HuH-7.5 (cell line): ENCODE results near the gene GXYLT2.
"Not testable (repeated sequence)": the region's sequence is repeated elsewhere in the genome, so short reads cannot be mapped to it uniquely, and the experiment has no call there.

ENCODE experiments used
- DNase-seq: peaks from one replicate; pipeline ENCODE4 v3.0.0; 2011; ENCODE audit warnings: low spot score

The GXYLT2 gene

DNA sequence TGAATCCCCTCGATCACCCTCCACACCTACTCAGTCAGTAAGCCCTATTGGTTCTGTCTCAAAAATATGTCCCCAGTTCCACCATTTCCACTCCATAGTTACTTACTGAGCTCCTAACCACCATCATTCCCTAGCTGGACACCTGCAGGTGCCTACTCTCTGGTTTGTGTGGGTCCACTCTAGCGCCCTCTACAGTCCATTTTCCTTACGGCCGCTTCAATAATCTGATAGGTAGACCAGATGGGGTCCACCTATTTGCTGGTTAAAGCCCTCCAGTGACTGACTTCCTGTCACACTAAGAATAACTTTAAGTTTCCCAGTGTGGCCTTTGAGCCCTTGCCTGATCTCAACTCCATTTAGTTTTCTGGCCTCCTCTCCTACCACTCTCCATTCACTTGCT, 5.0 kb downstream of the GXYLT2 start:
- peak; percentile 29 for DNase-seq

DNA sequence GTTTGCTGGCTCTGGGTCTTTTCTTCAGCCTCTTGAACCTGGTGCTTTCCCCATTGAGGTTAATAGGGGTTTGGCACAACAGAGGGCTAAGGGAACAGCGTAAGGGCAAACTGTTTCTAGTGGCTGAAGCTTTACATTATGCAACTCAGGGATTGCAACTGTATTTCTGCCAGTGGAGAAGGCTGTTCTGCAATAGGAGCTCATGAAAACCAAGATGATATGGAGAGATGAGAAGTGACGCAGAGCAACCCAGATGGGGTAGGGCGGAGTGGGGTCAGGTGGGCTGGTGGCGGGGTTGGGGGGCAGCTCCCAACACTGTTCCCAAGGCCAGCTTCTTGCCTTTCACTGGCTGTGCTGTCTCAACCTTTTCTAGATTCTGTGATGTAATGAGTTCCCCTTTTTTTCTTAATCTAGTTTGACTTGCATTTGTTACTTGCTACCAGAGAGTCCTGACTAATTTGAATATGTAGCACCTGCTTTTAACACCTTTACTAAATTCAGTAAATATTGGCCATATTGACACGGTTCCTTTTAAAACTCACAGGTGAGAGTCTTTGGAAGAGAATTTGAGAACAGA, 7.2 kb downstream of the GXYLT2 start:
- no peak for DNase-seq

DNA sequence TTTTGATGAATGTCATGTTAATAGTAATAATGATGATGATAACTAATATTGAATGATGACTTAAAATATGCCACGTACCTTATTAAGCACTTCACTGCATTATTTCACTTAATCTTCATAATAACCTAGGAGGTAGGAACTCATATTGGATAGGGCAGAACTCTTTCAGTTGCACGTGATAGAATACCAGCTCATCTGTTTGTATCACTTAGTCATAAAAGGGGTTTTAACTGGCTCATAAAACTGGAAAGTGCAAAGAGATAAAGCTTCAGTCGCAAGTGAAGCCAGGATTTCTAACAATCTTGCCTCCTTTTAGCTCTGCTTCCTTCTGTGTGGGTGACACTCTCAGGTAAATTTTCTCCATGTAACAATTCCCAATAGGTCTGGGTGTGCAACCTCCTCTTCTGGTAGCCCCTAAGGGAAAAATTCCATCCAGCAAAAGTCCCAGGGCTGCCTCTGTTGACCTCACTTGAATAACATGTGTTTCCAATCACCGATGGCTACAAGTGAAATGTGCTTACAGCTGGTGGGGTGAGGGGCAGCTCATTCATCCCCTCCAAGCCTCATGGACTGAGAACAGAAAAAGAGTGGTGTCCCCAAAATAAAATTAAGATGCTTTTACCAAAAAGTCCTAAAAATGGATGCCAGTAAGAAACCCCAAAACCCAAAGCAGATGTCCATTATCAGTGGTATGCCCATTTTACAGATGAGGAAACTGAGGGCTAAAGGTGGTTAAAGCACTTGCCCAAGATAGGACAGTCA, 9.3 kb downstream of the GXYLT2 start:
- DNase-seq, result no peak

DNA sequence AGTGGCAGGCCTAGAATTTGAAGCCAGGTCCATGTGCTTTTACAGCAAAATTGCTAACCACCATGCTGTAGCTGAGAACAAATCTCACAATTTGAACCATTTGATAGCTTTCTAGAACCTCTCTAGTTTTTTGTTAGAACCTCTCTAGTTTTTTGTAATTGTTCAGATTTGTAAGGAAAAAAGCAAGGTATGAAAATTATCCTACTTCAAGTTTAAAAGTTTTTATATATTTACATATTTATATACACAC, 9.8 kb downstream of the GXYLT2 start:
- DNase-seq, result no peak

DNA sequence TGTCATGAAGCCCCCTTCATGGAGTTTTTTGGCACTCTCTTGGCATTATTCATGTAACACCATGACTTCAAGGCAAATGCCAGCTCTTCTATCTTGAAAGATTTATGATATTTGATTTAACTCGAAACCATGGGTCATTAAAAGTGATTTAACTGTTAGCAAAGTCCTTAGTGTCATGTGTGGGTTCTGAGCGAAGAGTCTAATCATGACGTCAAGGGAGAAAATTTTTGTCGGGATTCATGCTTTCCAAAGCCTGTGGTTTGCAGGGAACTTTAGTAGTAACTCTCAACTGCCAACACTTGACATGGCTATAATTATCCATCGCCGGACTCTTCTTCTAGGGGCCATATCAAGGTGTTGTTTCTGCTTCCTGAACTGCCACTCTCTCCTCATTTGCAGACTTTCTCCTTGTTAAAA, 11.5 kb downstream of the GXYLT2 start:
- no peak for DNase-seq

DNA sequence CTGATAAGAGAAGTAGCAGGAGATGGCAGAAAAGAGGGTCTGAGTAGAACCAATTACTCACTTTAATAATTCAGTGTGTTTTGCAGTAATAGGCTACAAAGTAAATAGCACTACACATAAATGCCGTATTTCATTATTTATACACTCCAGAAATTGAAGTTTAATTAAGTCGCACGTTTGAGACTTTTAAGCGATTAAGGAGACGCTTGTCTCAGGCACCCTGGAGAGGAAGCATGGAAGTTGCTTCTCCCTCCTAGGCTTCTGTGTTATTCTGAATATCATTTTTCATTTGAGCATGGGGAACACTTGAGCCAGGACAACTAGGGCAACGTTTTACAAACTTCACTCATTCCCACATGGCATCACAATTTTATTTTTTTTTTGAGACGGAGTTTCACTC, 12.2 kb downstream of the GXYLT2 start:
- DNase-seq, result no peak

DNA sequence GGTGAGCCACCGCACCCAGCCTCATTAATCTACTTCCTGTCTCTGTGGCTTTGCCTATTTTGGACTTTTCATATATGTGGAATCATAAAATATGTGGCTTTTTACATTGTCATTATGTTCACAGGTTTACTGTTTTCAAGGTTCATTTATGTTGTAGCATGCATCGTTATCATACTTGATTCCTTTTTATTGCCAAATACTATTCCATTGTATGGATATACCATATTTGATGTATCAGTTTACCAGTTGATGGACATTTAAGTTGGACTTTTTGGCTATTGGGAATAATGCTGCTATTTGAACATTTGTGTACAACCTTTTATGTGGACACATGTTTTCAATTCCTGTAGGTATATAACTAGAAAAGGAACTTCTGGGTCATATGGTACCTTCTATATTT, 14.0 kb downstream of the GXYLT2 start:
- no peak for DNase-seq

DNA sequence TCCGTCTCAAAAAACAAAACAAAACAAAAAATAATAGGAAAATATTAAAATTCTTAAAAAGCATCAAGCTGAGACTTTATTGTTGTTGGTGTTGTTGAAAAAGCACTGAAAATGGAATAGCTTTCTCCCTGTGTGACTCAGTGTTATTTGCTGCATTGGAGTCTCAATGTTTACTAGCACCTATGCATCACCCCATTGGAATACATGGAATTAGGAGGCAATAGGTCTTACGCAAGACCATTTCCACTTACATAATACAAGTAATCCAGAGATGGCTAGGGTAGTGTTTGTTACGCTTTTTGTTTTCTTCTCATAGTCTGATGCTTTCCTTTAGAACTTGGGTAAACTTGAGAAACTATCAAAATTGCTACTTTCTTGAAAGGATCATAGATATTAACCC, 15.2 kb downstream of the GXYLT2 start:
- DNase-seq, result no peak

DNA sequence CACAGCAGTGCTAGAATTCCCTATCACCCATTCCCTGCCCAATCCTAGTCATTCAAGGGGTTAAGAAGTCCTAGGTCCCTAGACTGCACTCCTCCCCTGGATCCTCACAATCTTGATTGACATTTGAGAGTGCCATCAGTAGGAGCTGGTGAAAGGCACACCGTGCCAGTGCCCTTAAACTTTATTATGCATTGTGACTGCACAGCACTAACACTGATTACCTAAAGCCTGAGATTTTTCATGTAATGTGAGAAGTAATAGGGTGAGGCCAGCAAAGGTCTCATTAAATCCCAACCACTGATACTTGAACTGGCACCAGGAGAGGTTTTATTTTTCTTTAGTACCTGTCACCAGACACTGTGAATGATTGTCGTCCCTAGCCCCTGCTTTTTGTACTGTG, 16.3 kb downstream of the GXYLT2 start:
- DNase-seq, result no peak

DNA sequence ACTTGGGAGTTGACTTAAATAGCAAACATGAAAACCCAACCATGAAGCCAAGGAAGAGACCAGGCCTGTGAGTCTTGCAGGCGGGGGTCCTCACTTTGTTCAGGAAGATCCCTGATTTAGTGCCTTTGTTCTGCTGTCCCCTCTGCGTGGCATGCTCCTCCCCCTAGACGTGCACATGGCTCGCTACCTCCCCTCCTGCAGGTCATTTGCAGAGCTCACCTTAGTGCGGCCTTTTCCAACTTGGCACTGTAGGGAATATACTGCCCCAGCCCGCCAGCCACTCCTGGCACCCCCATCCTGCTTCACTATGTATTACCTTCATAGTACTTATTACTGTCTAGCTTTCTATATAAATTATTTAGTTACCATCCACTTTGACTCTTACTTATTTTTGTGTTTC, 18.3 kb downstream of the GXYLT2 start:
- DNase-seq, result no peak

DNA sequence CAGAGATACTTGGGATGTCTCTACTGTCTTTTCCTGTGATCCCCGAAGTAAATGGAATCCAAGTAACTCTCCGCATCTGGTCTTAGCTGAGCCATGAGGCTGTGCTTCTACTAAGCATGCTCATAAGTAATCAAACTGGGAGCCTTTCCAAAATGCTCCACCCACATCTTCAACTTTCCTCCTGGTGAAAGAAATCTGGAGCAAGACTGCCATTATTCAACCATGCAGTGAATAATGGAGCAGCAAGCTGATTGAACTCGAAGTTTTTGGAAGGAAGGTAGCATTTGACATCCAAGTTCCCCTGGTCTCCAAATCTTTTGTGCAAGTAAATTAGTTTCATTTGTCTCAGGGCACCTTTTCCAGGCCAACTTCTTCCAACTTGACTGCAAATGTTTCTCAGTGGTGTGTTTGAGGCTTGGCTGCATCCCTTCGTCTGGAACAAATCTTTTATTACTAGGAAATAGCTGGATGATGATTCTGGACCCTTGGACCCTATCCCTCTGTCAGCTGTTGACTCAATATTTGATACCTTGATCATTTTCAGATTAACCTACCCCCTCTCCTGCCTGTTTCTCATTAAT, 19.4 kb downstream of the GXYLT2 start:
- no peak for DNase-seq

DNA sequence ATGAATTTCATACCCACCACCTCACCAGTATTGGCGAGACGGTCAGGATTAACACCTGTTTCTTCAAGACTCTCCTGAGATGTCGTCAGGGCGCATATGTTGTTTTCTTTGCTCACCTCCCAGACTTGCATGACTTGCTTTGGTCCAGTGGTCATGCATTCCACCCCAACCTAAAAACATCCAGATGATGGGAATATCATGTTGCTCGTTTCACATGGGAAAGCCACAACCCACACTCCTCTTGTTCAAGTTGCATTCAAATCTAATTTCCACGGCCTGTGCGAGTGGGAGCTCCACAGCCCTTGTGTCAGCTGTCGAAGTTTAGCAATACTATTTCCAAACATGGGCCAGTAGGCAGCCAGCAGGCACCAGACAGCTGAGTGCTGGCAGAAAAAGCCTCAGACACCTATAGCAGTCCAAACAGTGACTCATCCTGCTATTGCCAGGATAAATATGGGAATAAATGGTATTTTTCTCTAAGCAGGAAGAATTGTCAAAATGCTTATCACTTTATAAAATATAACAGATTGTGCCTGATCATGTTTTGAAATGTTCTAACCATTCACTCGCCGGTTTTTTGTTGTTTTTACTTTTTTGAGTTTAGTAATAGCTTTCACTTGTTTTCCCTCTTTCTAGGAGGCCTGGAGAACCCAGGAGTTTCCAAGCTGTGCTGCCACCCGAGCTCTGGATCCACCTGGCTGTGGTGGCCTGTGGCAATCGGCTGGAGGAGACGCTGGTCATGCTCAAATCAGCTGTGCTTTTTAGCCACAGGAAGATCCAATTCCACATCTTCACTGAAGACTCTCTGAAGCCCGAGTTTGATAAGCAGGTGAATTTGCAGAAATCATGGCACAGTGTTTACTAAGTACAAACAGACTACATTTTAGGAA, 20.1 kb downstream of the GXYLT2 start:
- DNase-seq, result no peak

DNA sequence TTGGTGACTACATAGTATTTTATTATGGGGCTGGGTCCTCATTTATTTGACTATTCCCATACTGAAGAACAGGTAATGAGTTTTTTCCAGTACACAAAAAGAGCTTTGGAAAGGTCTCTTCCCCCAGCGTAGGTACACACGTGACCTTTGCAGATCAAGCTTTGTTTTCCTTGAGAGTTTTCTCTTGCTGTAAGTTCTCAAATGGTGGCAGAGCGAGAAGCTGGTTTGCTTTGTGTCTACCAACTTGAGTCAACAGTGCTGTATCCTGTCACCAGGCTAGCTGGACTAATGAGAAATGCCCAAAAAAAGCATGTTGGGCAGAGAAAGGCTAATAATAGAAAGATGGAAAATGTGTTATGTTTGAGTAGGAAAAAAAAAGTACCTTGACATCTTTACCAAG, 21.7 kb downstream of the GXYLT2 start:
- DNase-seq, result no peak

DNA sequence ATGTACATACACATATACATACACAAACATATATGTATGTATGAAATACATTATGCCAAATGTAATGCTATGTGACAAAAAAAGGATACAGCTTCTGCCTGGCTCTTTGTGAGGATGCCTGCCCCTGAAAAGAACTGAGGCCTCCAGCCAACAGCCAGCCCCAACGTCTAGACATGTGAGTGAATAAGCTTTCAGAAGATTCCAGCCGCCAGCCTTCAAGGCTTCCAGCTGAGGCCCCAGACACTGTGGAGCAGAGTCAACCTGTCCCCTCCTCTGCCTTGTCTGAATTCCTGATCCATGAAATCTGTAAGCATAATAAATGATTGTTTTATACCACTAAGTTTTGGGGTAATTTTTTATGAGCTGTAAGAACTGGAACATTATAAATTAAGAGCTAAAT, 24.7 kb downstream of the GXYLT2 start:
- no peak for DNase-seq

DNA sequence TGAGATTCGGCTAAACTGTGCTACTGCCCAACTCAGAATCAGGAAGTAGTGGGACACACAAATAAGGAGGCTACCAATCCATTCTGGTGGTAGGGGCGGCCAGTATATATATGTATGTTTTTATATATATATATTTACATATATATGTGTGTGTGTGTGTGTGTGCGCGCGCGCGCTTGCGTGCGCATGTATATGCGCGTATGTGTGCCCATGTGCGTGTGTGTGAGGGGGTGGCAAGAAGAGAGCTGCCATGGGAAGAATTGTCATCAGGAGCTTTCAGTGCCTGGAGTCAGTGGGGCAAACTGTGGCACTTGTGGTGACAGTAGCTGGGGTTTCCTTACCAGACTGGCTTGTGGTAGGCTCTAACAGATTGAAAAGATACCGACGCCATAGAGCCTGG, 26.5 kb downstream of the GXYLT2 start:
- no peak for DNase-seq

DNA sequence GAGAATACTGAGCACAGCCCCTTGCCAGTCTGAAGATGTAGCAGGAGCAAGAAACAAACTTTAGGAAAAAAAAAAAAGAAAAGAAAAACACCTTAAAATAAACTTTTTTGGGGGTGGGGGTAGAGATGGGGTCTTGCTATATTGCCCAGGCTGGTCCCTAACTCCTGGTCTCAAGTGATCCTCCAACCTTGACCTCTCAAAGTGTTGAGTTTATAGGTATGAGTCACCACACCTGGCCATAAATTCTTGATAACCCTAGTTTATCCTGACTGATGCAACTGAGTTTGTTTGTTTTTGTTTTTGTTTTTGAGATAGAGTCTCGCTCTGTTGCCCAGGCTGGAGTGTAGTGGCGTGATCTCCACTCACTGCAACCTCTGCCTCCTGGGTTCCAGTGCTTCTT, 28.4 kb downstream of the GXYLT2 start:
- no peak for DNase-seq

DNA sequence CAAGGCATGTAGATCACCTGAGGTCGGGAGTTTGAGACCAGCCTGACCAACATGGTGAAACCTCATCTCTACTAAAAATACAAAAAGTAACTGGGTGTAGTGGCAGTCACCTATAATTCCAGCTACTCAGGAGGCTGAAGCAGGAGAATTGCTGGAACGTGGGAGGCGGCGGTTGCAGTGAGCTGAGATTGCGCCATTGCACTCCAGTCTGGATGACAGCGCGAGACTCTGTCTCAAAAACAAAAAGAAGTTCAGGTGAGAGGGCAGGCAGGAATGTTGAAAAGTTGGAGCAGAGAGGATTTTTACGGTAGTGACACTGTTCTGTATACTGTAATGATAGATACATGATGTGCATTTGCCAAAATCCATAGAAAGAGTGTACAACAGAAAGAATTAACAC, 31.7 kb downstream of the GXYLT2 start:
- no peak for DNase-seq

DNA sequence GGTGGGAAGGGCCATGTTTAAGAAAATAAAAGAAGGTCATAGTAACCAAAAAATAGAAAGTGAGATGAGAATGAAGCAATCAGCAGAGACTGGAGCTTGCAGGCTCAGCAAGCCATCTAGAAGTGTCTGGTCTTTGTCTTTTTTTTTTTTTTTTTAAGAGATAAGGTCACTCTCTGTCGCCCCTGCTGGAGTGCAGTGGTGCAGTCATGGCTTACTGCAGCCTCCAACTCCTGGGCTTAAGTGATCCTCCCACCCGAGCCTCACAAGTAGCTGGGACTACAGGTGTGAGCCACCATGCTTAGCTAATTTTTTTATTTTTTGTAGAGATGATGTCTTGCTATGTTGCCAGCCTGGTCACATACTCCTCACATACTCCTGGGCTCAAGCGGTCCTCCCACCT, 36.2 kb downstream of the GXYLT2 start:
- DNase-seq, result no peak

DNA sequence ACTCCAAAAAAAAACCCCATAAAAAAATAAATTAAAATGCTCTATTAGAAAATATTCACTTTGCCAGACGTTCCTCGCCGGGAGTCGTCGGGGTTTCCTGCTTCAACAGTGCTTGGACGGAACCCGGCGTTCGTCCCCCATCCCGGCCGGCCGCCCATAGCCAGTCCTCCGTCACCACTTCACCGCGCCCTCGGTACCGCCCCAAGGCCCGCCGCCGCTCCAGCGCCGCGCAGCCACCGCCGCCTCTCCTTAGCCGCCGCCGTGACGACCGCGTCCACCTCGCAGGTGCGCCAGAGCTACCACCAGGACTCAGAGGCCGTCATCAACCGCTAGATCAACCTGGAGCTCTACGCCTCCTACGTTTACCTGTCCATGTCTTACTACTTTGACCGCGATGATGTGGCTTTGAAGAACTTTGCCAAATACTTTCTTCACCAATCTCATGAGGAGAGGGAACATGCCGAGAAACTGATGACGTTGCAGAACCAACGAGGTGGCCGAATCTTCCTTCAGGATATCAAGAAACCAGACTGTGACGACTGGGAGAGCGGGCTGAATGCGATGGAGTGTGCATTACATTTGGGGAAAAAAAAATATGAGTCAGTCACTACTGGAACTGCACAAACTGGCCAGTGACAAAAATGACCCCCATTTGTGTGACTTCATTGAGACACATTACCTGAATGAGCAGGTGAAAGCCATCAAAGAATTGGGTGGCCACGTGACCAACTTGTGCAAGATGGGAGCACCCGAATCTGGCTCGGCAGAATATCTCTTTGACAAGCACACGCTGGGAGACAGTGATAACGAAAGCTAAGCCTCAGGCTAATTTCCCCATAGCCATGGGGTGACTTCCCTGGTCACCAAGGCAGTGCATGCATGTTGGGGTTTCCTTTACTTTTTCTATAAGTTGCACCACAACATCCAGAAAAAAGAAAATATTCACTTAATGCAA, 41.2 kb downstream of the GXYLT2 start:
- DNase-seq, result not testable (repeated sequence)

DNA sequence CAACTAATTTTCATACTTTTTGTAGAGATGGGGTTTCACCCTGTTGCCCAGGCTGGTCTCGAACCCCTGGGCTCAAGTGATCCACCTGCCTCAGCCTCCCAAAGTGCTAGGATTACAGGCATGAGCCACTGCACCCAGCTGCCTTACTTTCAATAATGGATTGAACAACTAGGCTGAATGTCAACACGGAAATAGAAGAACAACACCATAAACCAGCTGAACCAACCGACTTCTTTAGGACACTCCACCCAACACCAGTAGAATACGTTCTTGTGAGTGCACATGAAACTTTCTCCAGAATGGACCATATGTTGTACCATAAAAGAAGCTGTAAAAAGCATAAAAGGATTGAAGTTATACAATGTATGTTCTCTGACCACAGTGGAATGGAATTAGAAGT, 42.9 kb downstream of the GXYLT2 start:
- no peak for DNase-seq

DNA sequence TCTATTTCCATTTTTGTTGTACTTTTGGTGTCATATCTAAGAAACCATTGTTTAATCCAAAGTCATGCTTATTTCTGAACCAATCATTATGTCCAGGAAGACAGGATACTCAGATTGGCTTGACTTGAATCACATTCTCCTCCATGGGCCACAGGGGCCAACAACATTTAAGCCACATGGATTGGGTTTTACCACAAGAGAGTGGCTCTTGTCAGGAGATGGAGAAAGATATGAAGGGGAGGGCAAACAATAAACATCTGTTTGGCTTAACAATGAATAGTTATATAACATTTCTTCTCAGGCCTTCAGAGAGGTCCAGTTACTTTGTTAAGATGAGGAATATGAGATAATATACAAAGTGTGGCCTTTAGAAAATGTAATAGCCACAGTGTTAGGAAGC, 44.6 kb downstream of the GXYLT2 start:
- no peak for DNase-seq
